NCI-H524 treated with DMSO at 0.1 percent for 48 hours (cell line): ENCODE data around the gene KLK7.

Source experiments
- DNase-seq: peaks from one replicate; lab custom pipeline; 2025; lab: John Stamatoyannopoulos, UW

The KLK7 gene

GRCh38 chr19:50932018-50932689 is 51.6 kb downstream of the KLK7 start:
- no peak for DNase-seq

GRCh38 chr19:50931023-50931422 is 52.7 kb downstream of the KLK7 start:
- no peak for DNase-seq

DNA sequence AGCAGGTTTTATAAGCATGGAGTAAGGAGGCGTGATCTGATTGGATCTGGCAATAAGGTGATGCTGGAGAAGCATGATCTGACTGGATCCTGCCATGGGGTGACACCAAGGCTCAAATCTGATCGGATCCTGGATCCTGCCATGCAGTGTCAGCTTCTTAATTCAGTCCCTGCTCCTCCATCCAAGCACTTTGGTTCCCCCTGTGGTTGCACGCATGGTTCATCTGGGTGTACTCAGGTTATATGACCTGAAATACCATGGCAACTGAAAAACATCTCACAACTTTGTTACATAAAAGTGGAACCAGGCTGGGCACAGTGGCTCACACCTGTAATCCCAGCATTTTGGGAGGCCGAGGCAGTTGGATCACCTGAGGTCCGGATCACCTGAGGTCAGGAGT is 54.9 kb downstream of the KLK7 start:
- no peak for DNase-seq
